SU-DHL-6 (cell line): Measurements from ENCODE around the gene PDE8B.

Experiments used
- H2AFZ ChIP-seq: fragments of 200-600 bp; sonication (generic); 2 replicates; pipeline ENCODE4 v1.6.1; 2014; ENCODE audit warnings: low read depth, mild to moderate bottlenecking, moderate library complexity, mixed read lengths, antibody characterized with exemption, low read length; ENCODE audit not compliant: severe bottlenecking
- H3F3A ChIP-seq: fragments of 200-600 bp; shearing (Covaris generic); 2 replicates; pipeline ENCODE4 v1.6.0; 2016; ENCODE audit warnings: antibody characterized with exemption, mild to moderate bottlenecking; ENCODE audit not compliant: insufficient read depth
- H3K27ac ChIP-seq: fragments of 200-600 bp; sonication (generic); 2 replicates; pipeline ENCODE4 v1.5.1; 2016; ENCODE audit warnings: low read depth, mild to moderate bottlenecking, low read length, moderate library complexity, mixed read lengths
- H3K27me3 ChIP-seq: fragments of 200-600 bp; sonication (generic), shearing (Covaris generic); 2 replicates; pipeline ENCODE4 v1.6.0; 2014; ENCODE audit warnings: mild to moderate bottlenecking, low read length
- H3K36me3 ChIP-seq: fragments of 200-600 bp; sonication (generic); 2 replicates; pipeline ENCODE4 v1.6.1; 2014; ENCODE audit warnings: mild to moderate bottlenecking, low read length, mixed read lengths
- H3K4me2 ChIP-seq: fragments of 300-600, 200-600 bp; shearing (Covaris generic), sonication (generic); 2 replicates; pipeline ENCODE4 v1.6.0; 2014; ENCODE audit warnings: low read length, low read depth, mild to moderate bottlenecking; ENCODE audit not compliant: poor library complexity, severe bottlenecking
- H3K4me3 ChIP-seq: fragments of 200-600 bp; sonication (generic); 2 replicates; pipeline ENCODE4 v1.5.1; 2014; ENCODE audit warnings: antibody characterized with exemption, low read length, mild to moderate bottlenecking, mixed read lengths; ENCODE audit not compliant: insufficient read depth, poor library complexity, severe bottlenecking
- H3K79me2 ChIP-seq: fragments of 200-600 bp; sonication (generic); 2 replicates; pipeline ENCODE4 v1.6.1; 2014; ENCODE audit warnings: mild to moderate bottlenecking, low read length, moderate library complexity; ENCODE audit not compliant: insufficient read depth
- H3K9ac ChIP-seq: fragments of 200-600 bp; sonication (generic); 2 replicates; pipeline ENCODE4 v1.7.0; 2014; ENCODE audit warnings: mild to moderate bottlenecking, low read length
- H3K9me2 ChIP-seq: fragments of 200-600 bp; sonication (generic); replicated peaks from 2 replicates; pipeline ENCODE4 v1.6.1; 2014; ENCODE audit warnings: low read length; ENCODE audit not compliant: insufficient read depth
- H3K9me3 ChIP-seq: fragments of 200-600 bp; sonication (generic); 2 replicates; pipeline ENCODE4 v1.6.1; 2014; ENCODE audit warnings: low read length, mixed read lengths; ENCODE audit not compliant: insufficient read depth
- H4K20me1 ChIP-seq: fragments of 200-600 bp; sonication (generic); 2 replicates; pipeline ENCODE4 v1.6.1; 2014; ENCODE audit warnings: low read depth, mild to moderate bottlenecking, antibody characterized with exemption, low read length, moderate library complexity, mixed read lengths
- EZH2phosphoT487 ChIP-seq: fragments of 200-600 bp; sonication (generic), shearing (Covaris generic); conservative IDR thresholded peaks from 2 replicates; pipeline ENCODE4 v1.6.1; 2018; ENCODE audit warnings: mild to moderate bottlenecking, antibody characterized with exemption, low read length, moderate library complexity, mixed read lengths
- TF ChIP-seq, protein P1 (sequence below): fragments of 200-600 bp; sonication (generic); IDR thresholded peaks from one replicate; pipeline ENCODE4 v1.5.1; 2017; ENCODE audit warnings: antibody characterized with exemption, mild to moderate bottlenecking, low read length, moderate library complexity; ENCODE audit not compliant: insufficient read depth, poor library complexity, severe bottlenecking

Gene PDE8B

DNA sequence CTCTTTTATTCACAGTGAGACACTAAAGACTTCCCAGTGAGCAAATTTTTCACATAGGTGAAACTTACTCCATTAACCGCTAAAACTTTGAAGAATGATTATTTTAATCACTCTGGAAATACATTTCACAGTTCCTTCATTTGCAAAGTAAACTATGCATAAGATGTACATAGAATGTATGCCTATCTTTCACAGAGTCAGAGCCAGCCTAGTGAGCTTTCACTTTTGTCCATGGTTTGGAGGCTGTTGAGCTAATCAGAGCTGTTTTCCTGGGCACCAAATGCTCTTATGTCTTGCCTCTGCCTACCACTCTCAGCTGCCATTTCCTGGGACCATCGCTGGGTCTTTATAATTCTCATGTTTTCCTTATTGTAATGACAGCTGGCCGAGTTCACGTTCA lies 67.3 kb downstream of the PDE8B start:
- H3K36me3 ChIP-seq = no peaks in the 10 kb centered on the region
- H3K9me2 ChIP-seq = no peaks in the 10 kb centered on the region
- H2AFZ ChIP-seq = no peak overlapping the region
- no peaks in the 10 kb centered on the region for H4K20me1 ChIP-seq
- H3K27ac ChIP-seq = no peak overlapping the region
- H3K27me3 ChIP-seq = no peaks in the 10 kb centered on the region
- H3K9me3 ChIP-seq = no peaks in the 10 kb centered on the region
- H3K4me2 ChIP-seq = no peak overlapping the region
- no peaks in the 10 kb centered on the region for H3K79me2 ChIP-seq
- no peak for TF ChIP-seq EZH2phosphoT487
- TF ChIP-seq, protein P1, sequence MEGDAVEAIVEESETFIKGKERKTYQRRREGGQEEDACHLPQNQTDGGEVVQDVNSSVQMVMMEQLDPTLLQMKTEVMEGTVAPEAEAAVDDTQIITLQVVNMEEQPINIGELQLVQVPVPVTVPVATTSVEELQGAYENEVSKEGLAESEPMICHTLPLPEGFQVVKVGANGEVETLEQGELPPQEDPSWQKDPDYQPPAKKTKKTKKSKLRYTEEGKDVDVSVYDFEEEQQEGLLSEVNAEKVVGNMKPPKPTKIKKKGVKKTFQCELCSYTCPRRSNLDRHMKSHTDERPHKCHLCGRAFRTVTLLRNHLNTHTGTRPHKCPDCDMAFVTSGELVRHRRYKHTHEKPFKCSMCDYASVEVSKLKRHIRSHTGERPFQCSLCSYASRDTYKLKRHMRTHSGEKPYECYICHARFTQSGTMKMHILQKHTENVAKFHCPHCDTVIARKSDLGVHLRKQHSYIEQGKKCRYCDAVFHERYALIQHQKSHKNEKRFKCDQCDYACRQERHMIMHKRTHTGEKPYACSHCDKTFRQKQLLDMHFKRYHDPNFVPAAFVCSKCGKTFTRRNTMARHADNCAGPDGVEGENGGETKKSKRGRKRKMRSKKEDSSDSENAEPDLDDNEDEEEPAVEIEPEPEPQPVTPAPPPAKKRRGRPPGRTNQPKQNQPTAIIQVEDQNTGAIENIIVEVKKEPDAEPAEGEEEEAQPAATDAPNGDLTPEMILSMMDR = no peak
- no peak overlapping the region for H3K9ac ChIP-seq
- no peak overlapping the region for H3K4me3 ChIP-seq
- H3F3A ChIP-seq = no peaks in the 10 kb centered on the region

DNA sequence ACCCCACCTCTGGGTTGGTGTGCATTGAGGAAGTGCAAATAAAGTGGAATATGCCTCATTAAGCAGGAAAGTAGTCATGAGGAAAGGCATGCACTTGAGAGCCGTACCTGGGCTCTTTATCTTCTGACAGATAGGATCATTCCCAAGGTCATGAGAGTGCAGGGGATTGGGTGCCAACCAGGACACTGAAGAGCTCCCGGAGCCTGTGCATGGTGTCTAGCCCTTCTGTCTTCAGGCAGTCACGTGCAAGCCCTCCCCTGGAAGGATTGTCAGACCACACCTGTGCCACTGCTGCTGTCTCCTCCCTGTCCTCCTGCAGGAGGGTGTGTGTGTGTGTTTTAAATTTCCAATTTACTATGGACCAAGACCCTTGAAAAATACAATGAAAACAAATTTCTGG lies 69.6 kb downstream of the PDE8B start:
- no peaks in the 10 kb centered on the region for H3K9me3 ChIP-seq
- no peaks in the 10 kb centered on the region for H3K9me2 ChIP-seq
- H3K36me3 ChIP-seq = no peaks in the 10 kb centered on the region
- no peaks in the 10 kb centered on the region for H3K79me2 ChIP-seq
- H4K20me1 ChIP-seq = no peaks in the 10 kb centered on the region
- H2AFZ ChIP-seq = no peak overlapping the region
- H3K4me3 ChIP-seq = no peak overlapping the region
- H3K4me2 ChIP-seq = no peak overlapping the region
- H3F3A ChIP-seq = no peaks in the 10 kb centered on the region
- TF ChIP-seq, protein P1 = no peak
- TF ChIP-seq EZH2phosphoT487 = no peak
- no peak overlapping the region for H3K9ac ChIP-seq
- H3K27me3 ChIP-seq = no peaks in the 10 kb centered on the region
- no peak overlapping the region for H3K27ac ChIP-seq

DNA sequence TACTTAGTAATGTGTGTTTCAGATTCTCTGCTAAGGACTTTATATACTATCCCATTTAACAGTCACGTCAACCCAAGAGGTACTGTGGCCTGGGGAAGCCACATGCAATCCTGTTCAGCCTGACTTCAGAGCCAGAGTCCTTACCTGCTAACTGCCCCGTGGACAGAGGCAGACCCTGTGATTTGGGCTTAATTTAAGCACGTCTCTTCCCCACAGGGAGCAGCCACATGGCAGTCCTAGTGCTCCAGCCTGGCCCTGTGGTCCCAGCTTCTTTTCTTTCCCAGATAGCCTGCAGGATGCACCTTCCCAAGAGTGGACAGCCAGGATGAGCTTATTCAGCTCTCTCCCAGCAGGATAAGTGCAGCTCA lies 71.5 kb downstream of the PDE8B start:
- no peak overlapping the region for H3K4me3 ChIP-seq
- no peaks in the 10 kb centered on the region for H3F3A ChIP-seq

More for the DNA sequence above, 71.5 kb downstream of the PDE8B start:
- H3K9ac ChIP-seq = no peak overlapping the region
- H3K9me2 ChIP-seq = no peaks in the 10 kb centered on the region
- H3K27ac ChIP-seq = no peak overlapping the region
- H3K4me2 ChIP-seq = no peak overlapping the region
- no peak overlapping the region for H2AFZ ChIP-seq
- H3K27me3 ChIP-seq = no peaks in the 10 kb centered on the region
- H3K36me3 ChIP-seq = no peaks in the 10 kb centered on the region
- no peaks in the 10 kb centered on the region for H4K20me1 ChIP-seq
- no peaks in the 10 kb centered on the region for H3K9me3 ChIP-seq
- no peaks in the 10 kb centered on the region for H3K79me2 ChIP-seq
- TF ChIP-seq, protein P1 = no peak
- no peak for TF ChIP-seq EZH2phosphoT487
